K562 (cell line): ENCODE measurements around the gene DDX51.

Experiments
- AFF1 ChIP-seq, 2 experiments: fragments of 450-650 bp; IDR thresholded peaks; 2 replicates each; pipeline ENCODE4 v1.6.1; 2018; ENCODE audit warnings: mild to moderate bottlenecking in 2 of 2, low read depth in 1 of 2; ENCODE audit not compliant: partially characterized antibody in 2 of 2
- HCFC1 ChIP-seq: IDR thresholded peaks from 2 replicates; pipeline ENCODE4 v1.6.1; 2012; ENCODE audit warnings: low read depth, low read length, improper control_type of control experiment
- NR3C1 ChIP-seq: sonication (generic); formaldehyde crosslinking; IDR thresholded peaks from 2 replicates; pipeline ENCODE4 v1.8.1; 2022; ENCODE audit warnings: missing genetic modification reagents

- TF ChIP-seq HCFC1 (no peak), AFF1 (IDR thresholded peaks at IDR 0.05; ENCODE audit: low read depth in 1 of 2, partially characterized antibody in 2 of 2) (no peak), NR3C1 (no peak)
Measured at GRCh38 chr12:132189378-132190011, 45.4 kb upstream of the DDX51 start.
